ENCODE results near the gene UNCX.

The UNCX gene

DNA sequence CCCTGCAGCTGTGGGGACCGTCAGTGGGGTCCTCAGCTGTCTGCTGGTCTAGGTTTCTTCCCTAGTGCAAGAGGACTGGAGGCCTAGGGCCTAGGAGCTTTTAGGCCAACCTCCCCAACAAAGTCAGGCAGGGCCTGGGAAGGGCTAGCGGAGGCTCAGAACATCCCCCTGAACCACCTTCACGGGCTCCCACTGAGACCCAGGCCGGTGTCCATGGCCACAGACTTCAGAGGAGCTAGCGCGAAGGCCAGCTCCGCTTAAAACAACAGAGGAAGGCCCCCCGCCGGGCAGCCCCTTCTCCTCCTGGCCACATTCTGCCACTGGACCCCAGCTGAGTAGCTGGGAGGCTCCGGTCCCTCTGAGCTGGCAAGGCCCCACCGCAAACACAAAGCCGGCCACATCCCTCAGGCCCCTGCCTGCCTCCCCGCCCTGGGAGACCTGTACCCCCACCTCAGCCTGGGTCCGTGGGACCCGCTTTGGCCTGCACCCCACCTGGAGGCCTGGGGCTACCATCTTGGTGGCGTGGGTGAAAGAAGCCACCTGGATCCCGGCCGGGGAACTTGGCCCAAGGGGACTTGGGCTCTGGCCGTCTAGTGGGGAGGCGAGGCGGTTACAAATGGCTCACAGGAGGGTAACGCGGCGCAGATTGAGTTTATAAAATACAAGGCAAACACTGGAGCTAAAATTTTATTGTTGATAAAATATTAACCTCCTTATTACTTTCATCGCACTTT is 5.4 kb upstream of the UNCX start:
- TF ChIP-seq, protein P1, sequence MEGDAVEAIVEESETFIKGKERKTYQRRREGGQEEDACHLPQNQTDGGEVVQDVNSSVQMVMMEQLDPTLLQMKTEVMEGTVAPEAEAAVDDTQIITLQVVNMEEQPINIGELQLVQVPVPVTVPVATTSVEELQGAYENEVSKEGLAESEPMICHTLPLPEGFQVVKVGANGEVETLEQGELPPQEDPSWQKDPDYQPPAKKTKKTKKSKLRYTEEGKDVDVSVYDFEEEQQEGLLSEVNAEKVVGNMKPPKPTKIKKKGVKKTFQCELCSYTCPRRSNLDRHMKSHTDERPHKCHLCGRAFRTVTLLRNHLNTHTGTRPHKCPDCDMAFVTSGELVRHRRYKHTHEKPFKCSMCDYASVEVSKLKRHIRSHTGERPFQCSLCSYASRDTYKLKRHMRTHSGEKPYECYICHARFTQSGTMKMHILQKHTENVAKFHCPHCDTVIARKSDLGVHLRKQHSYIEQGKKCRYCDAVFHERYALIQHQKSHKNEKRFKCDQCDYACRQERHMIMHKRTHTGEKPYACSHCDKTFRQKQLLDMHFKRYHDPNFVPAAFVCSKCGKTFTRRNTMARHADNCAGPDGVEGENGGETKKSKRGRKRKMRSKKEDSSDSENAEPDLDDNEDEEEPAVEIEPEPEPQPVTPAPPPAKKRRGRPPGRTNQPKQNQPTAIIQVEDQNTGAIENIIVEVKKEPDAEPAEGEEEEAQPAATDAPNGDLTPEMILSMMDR (IDR thresholded peaks at IDR 0.05; ENCODE audit: low read depth, low read length, missing control alignments), result no peak
- peaks cover 82% of the 10 kb centered on the region for H3K27me3 ChIP-seq (replicated peaks)
- in situ Hi-C loops (cut with HindIII; ENCODE audit: low pct_ligation_motif_present, low sequenced_read_pairs), result no loop called here
- no peaks in the 10 kb centered on the region for H3K36me3 ChIP-seq (replicated peaks)
- DNase-seq, result no peak
- no peak overlapping the region for H3K4me3 ChIP-seq (ENCODE audit: low read depth, low read length)
- H3K27ac ChIP-seq, result no peak overlapping the region

DNA sequence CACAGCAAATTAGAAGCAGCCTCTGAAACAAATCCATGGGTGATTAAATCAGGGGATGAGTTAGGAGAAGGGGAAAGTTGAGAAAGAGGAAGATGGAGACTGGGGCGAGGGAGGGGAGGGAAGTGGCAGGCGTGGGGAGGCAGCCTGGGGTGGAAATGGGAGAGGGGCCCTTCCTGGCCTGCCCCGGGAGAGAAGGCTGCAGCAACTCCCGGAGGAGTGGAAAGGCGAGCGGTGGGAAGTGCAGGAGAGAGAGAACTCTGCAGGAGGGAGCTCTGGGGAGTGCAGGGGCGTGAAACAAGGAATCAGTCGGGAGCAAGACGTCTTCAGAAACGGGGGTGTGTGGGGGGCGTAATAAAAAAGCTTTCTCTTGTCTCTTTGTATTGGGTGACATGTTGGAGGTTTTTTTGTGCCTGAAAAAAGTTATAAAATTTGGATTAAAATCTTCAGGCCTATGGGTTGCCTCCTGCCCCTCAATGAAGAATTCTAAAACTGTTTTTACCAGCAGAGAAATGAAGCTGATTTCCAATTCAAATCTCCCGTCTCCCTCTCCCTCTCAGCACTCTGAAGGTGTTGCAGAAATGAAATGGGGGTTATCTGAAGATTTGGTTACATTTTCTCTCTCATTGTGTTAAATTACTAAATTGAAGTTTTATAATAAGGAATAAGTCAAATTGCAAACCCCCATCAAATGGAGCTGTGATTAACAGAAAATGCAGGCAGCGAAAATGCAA is 4.7 kb upstream of the UNCX start:
- DNase-seq, result no peak
- TF ChIP-seq, protein P1 (IDR thresholded peaks at IDR 0.05; ENCODE audit: low read depth, low read length, missing control alignments), result no peak

DNA sequence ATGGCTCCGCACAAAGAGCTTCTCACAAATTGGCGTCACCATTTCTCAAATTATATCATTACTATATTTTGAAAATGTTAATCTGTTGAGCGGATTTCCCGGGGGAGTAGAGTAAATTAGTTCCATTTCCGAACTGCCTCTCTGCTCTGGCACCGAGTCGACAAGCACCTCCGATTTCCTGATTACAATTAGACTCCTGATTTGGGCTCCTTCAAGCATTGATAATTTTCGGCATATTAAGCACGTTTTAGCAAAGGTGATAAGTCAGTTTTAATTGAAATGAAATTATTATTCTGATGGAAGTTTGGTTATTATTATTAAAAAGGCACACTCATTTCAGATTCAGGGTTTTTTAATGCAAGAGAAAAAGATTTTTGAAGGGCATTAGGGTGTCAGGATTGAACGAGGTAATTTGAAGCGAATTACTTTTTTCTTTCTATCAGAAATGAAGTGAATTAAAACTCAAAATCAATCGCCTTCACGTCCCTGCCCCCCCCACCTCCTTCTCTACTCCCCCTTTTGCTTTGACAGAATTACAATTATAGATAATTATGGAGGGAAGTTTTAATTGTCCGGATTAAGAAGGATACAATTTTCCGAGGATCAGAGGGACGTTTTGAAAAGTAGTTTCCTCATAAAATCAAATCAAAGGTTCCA is 4.0 kb upstream of the UNCX start:
- in situ Hi-C loops (cut with HindIII; ENCODE audit: low pct_ligation_motif_present, low sequenced_read_pairs), result no loop called here
- TF ChIP-seq, protein P1 (IDR thresholded peaks at IDR 0.05; ENCODE audit: low read depth, low read length, missing control alignments), result no peak
- peaks cover 75% of the 10 kb centered on the region for H3K27me3 ChIP-seq (replicated peaks)
- no peak overlapping the region for H3K4me3 ChIP-seq (ENCODE audit: low read depth, low read length)
- H3K36me3 ChIP-seq (replicated peaks), result no peaks in the 10 kb centered on the region
- H3K27ac ChIP-seq, result no peak overlapping the region
- no peak for DNase-seq

More for the DNA sequence above, 4.7 kb upstream of the UNCX start:
- Histone ChIP-seq H3K4me3 (ENCODE audit: low read depth, low read length) (no peak overlapping the region), H3K27ac (no peak overlapping the region), H3K36me3 (replicated peaks) (no peaks in the 10 kb centered on the region), H3K27me3 (replicated peaks) (peaks cover 79% of the 10 kb centered on the region)
- in situ Hi-C loops (cut with HindIII; ENCODE audit: low pct_ligation_motif_present, low sequenced_read_pairs), result no loop called here

DNA sequence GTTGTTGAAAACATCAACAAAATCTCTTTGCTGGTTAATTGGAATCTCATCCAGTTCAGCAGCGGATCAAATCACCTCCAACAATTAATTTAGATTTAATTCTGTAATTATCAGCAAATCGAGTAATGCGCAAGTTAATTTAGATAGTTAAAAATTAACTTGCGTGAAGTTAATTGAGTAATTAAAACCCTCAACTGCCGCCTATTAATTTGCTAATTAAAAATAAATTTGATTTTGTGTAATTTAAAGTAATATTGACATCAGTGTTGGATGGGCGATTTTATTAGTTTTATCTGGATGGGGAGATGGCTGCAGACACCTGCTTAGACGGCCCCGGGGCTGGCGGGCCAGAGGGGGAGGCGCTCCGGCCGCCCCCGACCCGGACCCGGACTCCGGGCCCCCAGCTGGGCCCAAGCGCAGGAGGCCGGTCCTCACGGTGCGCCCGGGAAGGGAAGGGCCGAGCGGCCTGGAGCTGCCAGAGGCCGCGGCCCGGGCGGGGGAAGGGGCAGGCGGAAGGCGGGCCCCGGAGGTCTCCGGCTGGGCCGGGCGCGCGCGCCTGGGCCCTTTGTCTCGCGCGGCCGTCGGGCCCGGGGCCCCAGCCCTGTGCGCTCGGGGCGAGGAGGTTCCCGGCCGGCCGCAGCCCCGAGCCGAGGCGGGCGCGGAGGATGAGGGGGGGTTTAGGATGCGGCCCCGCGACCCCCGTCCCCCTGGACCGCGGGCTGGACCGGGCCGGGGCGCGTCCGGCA is 3.3 kb upstream of the UNCX start:
- in situ Hi-C loops (cut with HindIII; ENCODE audit: low pct_ligation_motif_present, low sequenced_read_pairs), result no loop called here
- TF ChIP-seq, protein P1 (IDR thresholded peaks at IDR 0.05; ENCODE audit: low read depth, low read length, missing control alignments), result no peak
- no peak overlapping the region for H3K4me3 ChIP-seq (ENCODE audit: low read depth, low read length)
- H3K36me3 ChIP-seq (replicated peaks), result no peaks in the 10 kb centered on the region
- no peak for DNase-seq
- no peak overlapping the region for H3K27ac ChIP-seq
- peaks cover 75% of the 10 kb centered on the region for H3K27me3 ChIP-seq (replicated peaks)

DNA sequence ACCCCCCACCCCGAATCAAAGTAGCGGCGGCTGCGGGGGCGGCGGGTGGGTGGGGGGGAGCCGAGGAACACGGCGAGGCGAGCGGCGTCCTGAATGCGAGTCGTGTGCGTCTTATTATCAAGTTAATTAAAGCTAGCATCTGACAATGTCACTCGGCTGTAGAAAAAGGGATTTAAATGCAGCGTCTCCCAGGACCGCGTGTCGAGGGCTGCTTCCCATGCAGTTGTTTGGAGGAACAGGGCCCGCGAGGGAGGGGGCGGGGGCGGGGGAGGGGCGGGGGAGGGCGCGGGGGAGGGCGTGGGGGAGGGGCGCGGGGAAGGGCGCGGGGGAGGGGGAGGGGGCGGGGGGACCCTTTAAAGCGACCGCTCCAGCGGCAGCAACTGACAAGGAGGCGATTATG is 2.7 kb upstream of the UNCX start:
- no peak overlapping the region for H3K27ac ChIP-seq
- H3K36me3 ChIP-seq (replicated peaks), result no peaks in the 10 kb centered on the region
- in situ Hi-C loops (cut with HindIII; ENCODE audit: low pct_ligation_motif_present, low sequenced_read_pairs), result no loop called here
- no peak overlapping the region for H3K4me3 ChIP-seq (ENCODE audit: low read depth, low read length)
- H3K27me3 ChIP-seq (replicated peaks), result peaks cover 80% of the 10 kb centered on the region
- TF ChIP-seq, protein P1 (IDR thresholded peaks at IDR 0.05; ENCODE audit: low read depth, low read length, missing control alignments), result no peak
- no peak for DNase-seq

Data from brain microvascular endothelial cell (primary cell).